ENCODE results near the gene ARHGAP8.

ARHGAP8 gene

GRCh38 chr22:44822534-44822933 lies 70.2 kb downstream of the ARHGAP8 start:
- no peak overlapping the region for H2AFZ ChIP-seq (ENCODE audit: low read length)
- no peak overlapping the region for H3K4me2 ChIP-seq (ENCODE audit: low read depth, low read length, poor library complexity, severe bottlenecking)
- H3K27me3 ChIP-seq (ENCODE audit: insufficient read depth, low read length, poor library complexity, severe bottlenecking) = no peaks in the 10 kb centered on the region
- no peaks in the 10 kb centered on the region for H4K20me1 ChIP-seq (ENCODE audit: insufficient read depth, low read length, poor library complexity, severe bottlenecking)
- no peaks in the 10 kb centered on the region for H3F3A ChIP-seq (ENCODE audit: low read depth)
- H3K4me1 ChIP-seq (ENCODE audit: insufficient read depth, low read length, poor library complexity, severe bottlenecking) = no peaks in the 10 kb centered on the region
- no peaks in the 10 kb centered on the region for H3K9me3 ChIP-seq (ENCODE audit: insufficient read depth, low read depth, low read length)
- H3K9me2 ChIP-seq (replicated peaks; ENCODE audit: low read depth, low read length) = no peaks in the 10 kb centered on the region
- H3K9ac ChIP-seq (ENCODE audit: low read depth, low read length, poor library complexity, severe bottlenecking) = no peak overlapping the region
- H3K79me2 ChIP-seq (ENCODE audit: insufficient read depth, low read length) = no peaks in the 10 kb centered on the region
- H3K36me3 ChIP-seq (ENCODE audit: insufficient read depth, low read length) = no peaks in the 10 kb centered on the region
- no peak overlapping the region for H3K4me3 ChIP-seq (ENCODE audit: low read length, poor library complexity, severe bottlenecking)
- TF ChIP-seq, protein P1, sequence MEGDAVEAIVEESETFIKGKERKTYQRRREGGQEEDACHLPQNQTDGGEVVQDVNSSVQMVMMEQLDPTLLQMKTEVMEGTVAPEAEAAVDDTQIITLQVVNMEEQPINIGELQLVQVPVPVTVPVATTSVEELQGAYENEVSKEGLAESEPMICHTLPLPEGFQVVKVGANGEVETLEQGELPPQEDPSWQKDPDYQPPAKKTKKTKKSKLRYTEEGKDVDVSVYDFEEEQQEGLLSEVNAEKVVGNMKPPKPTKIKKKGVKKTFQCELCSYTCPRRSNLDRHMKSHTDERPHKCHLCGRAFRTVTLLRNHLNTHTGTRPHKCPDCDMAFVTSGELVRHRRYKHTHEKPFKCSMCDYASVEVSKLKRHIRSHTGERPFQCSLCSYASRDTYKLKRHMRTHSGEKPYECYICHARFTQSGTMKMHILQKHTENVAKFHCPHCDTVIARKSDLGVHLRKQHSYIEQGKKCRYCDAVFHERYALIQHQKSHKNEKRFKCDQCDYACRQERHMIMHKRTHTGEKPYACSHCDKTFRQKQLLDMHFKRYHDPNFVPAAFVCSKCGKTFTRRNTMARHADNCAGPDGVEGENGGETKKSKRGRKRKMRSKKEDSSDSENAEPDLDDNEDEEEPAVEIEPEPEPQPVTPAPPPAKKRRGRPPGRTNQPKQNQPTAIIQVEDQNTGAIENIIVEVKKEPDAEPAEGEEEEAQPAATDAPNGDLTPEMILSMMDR (conservative IDR thresholded peaks at IDR 0.05; ENCODE audit: low read length) = no peak
- TF ChIP-seq EZH2phosphoT487 (IDR thresholded peaks at IDR 0.05; ENCODE audit: borderline replicate concordance) = no peak

- no peaks in the 10 kb centered on the region for H3K9me3 ChIP-seq (ENCODE audit: insufficient read depth, low read depth, low read length)
- TF ChIP-seq, protein P1 (conservative IDR thresholded peaks at IDR 0.05; ENCODE audit: low read length) = no peak
- no peaks in the 10 kb centered on the region for H3K27me3 ChIP-seq (ENCODE audit: insufficient read depth, low read length, poor library complexity, severe bottlenecking)
- no peak overlapping the region for H3K4me3 ChIP-seq (ENCODE audit: low read length, poor library complexity, severe bottlenecking)
- no peak overlapping the region for H3K4me2 ChIP-seq (ENCODE audit: low read depth, low read length, poor library complexity, severe bottlenecking)
- H3K79me2 ChIP-seq (ENCODE audit: insufficient read depth, low read length) = no peaks in the 10 kb centered on the region
- H3K4me1 ChIP-seq (ENCODE audit: insufficient read depth, low read length, poor library complexity, severe bottlenecking) = no peaks in the 10 kb centered on the region
- H3K9me2 ChIP-seq (replicated peaks; ENCODE audit: low read depth, low read length) = no peaks in the 10 kb centered on the region
- no peak overlapping the region for H3K9ac ChIP-seq (ENCODE audit: low read depth, low read length, poor library complexity, severe bottlenecking)
- no peaks in the 10 kb centered on the region for H4K20me1 ChIP-seq (ENCODE audit: insufficient read depth, low read length, poor library complexity, severe bottlenecking)
- no peaks in the 10 kb centered on the region for H3F3A ChIP-seq (ENCODE audit: low read depth)
- no peak overlapping the region for H2AFZ ChIP-seq (ENCODE audit: low read length)
- H3K36me3 ChIP-seq (ENCODE audit: insufficient read depth, low read length) = no peaks in the 10 kb centered on the region
Measured at GRCh38 chr22:44823396-44823795, 71.0 kb downstream of the ARHGAP8 start.

GRCh38 chr22:44823806-44824205 lies 71.4 kb downstream of the ARHGAP8 start:
- H3K9me2 ChIP-seq (replicated peaks; ENCODE audit: low read depth, low read length) = no peaks in the 10 kb centered on the region
- no peaks in the 10 kb centered on the region for H3K4me1 ChIP-seq (ENCODE audit: insufficient read depth, low read length, poor library complexity, severe bottlenecking)
- H3K9me3 ChIP-seq (ENCODE audit: insufficient read depth, low read depth, low read length) = no peaks in the 10 kb centered on the region
- no peaks in the 10 kb centered on the region for H3K27me3 ChIP-seq (ENCODE audit: insufficient read depth, low read length, poor library complexity, severe bottlenecking)
- H3K79me2 ChIP-seq (ENCODE audit: insufficient read depth, low read length) = no peaks in the 10 kb centered on the region
- H3K9ac ChIP-seq (ENCODE audit: low read depth, low read length, poor library complexity, severe bottlenecking) = no peak overlapping the region
- TF ChIP-seq, protein P1 (conservative IDR thresholded peaks at IDR 0.05; ENCODE audit: low read length) = no peak
- TF ChIP-seq EZH2phosphoT487 (IDR thresholded peaks at IDR 0.05; ENCODE audit: borderline replicate concordance) = no peak
- H3K4me3 ChIP-seq (ENCODE audit: low read length, poor library complexity, severe bottlenecking) = no peak overlapping the region
- no peaks in the 10 kb centered on the region for H3F3A ChIP-seq (ENCODE audit: low read depth)
- H3K36me3 ChIP-seq (ENCODE audit: insufficient read depth, low read length) = no peaks in the 10 kb centered on the region
- no peaks in the 10 kb centered on the region for H4K20me1 ChIP-seq (ENCODE audit: insufficient read depth, low read length, poor library complexity, severe bottlenecking)
- no peak overlapping the region for H2AFZ ChIP-seq (ENCODE audit: low read length)
- H3K4me2 ChIP-seq (ENCODE audit: low read depth, low read length, poor library complexity, severe bottlenecking) = no peak overlapping the region

Measured in Loucy (cell line).